Thyroid gland (tissue), 4 donors: Measurements from ENCODE around the gene TFPI. TPM values are rescaled to one million over a fixed set of nuclear protein-coding genes. Genes with fewer than 3 reads are reported as not detected.
A peak's percentile ranks its signal among the peaks of the same experiment; 100 is the strongest.

Experiments
- DNase-seq, 2 donors: peaks; one replicate each; pipeline ENCODE4 v3.0.0-alpha.2; 2019
- H3K27ac ChIP-seq, 3 donors: fragments of 200-600 bp; sonication (generic); 1 replicate in 2 of 3; 2 replicates in 1 of 3; pipeline ENCODE4 v1.5.1; 2016 to 2019; ENCODE audit warnings: mild to moderate bottlenecking in 1 of 3, moderate library complexity in 1 of 3
- H3K27me3 ChIP-seq: fragments of 200-600 bp; sonication (generic); one replicate; pipeline ENCODE4 v1.5.1; 2019
- H3K36me3 ChIP-seq, 2 donors: fragments of 200-600 bp; sonication (generic); one replicate each; pipeline ENCODE4 v1.5.1; 2016 to 2019
- H3K4me1 ChIP-seq, 2 donors: fragments of 200-600 bp; sonication (generic); one replicate each; pipeline ENCODE4 v1.5.1; 2017 to 2019
- H3K4me3 ChIP-seq, 3 donors: fragments of 200-600 bp; sonication (generic); replicated peaks in 1 of 3; 1 replicate in 2 of 3; 2 replicates in 1 of 3; pipeline ENCODE4 v1.5.1; 2016; ENCODE audit warnings: mild to moderate bottlenecking in 1 of 3
- H3K9me3 ChIP-seq: fragments of 200-600 bp; sonication (generic); one replicate; pipeline ENCODE4 v1.5.1; 2017
- CTCF ChIP-seq, 6 experiments: fragments of 200-600 bp in 3 of 6; fragments of 450-650 bp in 3 of 6; sonication (generic) in 3 of 6; IDR thresholded peaks; one replicate each; pipeline ENCODE4 v1.5.1; 2016 to 2019; ENCODE audit warnings: antibody characterized with exemption in 6 of 6, mild to moderate bottlenecking in 2 of 6, inconsistent platforms in 1 of 6, moderate library complexity in 1 of 6
- POLR2A ChIP-seq, 2 donors: fragments of 450-650 bp; IDR thresholded peaks; one replicate each; pipeline ENCODE4 v1.6.1; 2017; ENCODE audit warnings: antibody characterized with exemption in 2 of 2, mild to moderate bottlenecking in 2 of 2, moderate library complexity in 1 of 2
- WGBS, 2 donors: methylation state at CpG; one replicate each; pipeline ENCODE4 v1.1.5; 2017; 5-methylcytosine and 5-hydroxymethylcytosine counted together
- intact Hi-C: fragments of 100-400 bp; cut with DNase I; formaldehyde crosslinking; loops from one replicate; pipeline ENCODE4 v1.15.1; 2023
- total RNA-seq, 4 donors: library from RNA; depleted of rRNA; stranded (reverse); fragments of >200 nt; gene quantifications; one replicate each; pipeline ENCODE4 v1.2.3, GENCODE V29; 2016

Gene TFPI
- total RNA-seq, 4 donors from 2014 or later: 56.7 to 208 (median 144) TPM

- no peak overlapping the region for H3K27ac ChIP-seq
- H3K36me3 ChIP-seq: no peaks in the 10 kb centered on the region
- no peak for TF ChIP-seq CTCF (IDR thresholded peaks at IDR 0.05)
- no peak for TF ChIP-seq POLR2A (IDR thresholded peaks at IDR 0.05)
- no peak for DNase-seq
- intact Hi-C loops: loop anchor here (10.0 kb wide), 1 partner anchor 70 kb away; no protein-coding TSS in a partner anchor
- H3K4me1 ChIP-seq: no peaks in the 10 kb centered on the region
- H3K4me3 ChIP-seq: no peak overlapping the region
- no peaks in the 10 kb centered on the region for H3K9me3 ChIP-seq
- 65 to 69% methylated on average over 3 of the region's 3 CpGs for WGBS, 2 donors
- H3K27me3 ChIP-seq: no peaks in the 10 kb centered on the region
Observed at GRCh38 chr2:187505065-187505672, 49.1 kb downstream of the TFPI start.

- H3K9me3 ChIP-seq: no peaks in the 10 kb centered on the region
- peak overlapping the region in 1 of 3 donors; percentile 46 for H3K27ac ChIP-seq
- no peak for DNase-seq
- H3K4me1 ChIP-seq: no peaks in the 10 kb centered on the region
- no peaks in the 10 kb centered on the region for H3K27me3 ChIP-seq
- 20 to 22% methylated on average over 6 of the region's 6 CpGs for WGBS, 2 donors
- intact Hi-C loops: loop anchor here (10.0 kb wide), 1 partner anchor 70 kb away; no protein-coding TSS in a partner anchor
- TF ChIP-seq CTCF (IDR thresholded peaks at IDR 0.05): no peak
- no peak for TF ChIP-seq POLR2A (IDR thresholded peaks at IDR 0.05)
- no peak overlapping the region for H3K4me3 ChIP-seq
- H3K36me3 ChIP-seq: no peaks in the 10 kb centered on the region
Observed at GRCh38 chr2:187504312-187504921, 49.8 kb downstream of the TFPI start.

- no peaks in the 10 kb centered on the region for H3K27me3 ChIP-seq
- WGBS, 2 donors: 69 to 72% methylated on average over 2 of the region's 2 CpGs
- intact Hi-C loops: loop anchor here (10.0 kb wide), 1 partner anchor 71 kb away; no protein-coding TSS in a partner anchor
- no peaks in the 10 kb centered on the region for H3K36me3 ChIP-seq
- no peaks in the 10 kb centered on the region for H3K4me1 ChIP-seq
- peak overlapping the region in 1 of 3 donors; percentile 46 for H3K27ac ChIP-seq
- H3K4me3 ChIP-seq: no peak overlapping the region
- no peaks in the 10 kb centered on the region for H3K9me3 ChIP-seq
- TF ChIP-seq CTCF (IDR thresholded peaks at IDR 0.05) (no peak), POLR2A (IDR thresholded peaks at IDR 0.05) (no peak)
- DNase-seq: no peak
Observed at GRCh38 chr2:187503700-187504099, 50.5 kb downstream of the TFPI start.

- Histone ChIP-seq H3K27me3 (no peaks in the 10 kb centered on the region), H3K9me3 (no peaks in the 10 kb centered on the region), H3K36me3 (no peaks in the 10 kb centered on the region), H3K27ac (no peak overlapping the region), H3K4me1 (no peaks in the 10 kb centered on the region), H3K4me3 (no peak overlapping the region)
- DNase-seq: no peak
- intact Hi-C loops: loop anchor here (10.0 kb wide), 1 partner anchor 72 kb away; no protein-coding TSS in a partner anchor
- 69 to 72% methylated on average over 2 of the region's 2 CpGs for WGBS, 2 donors
- TF ChIP-seq CTCF (IDR thresholded peaks at IDR 0.05): no peak
- no peak for TF ChIP-seq POLR2A (IDR thresholded peaks at IDR 0.05)
Observed at GRCh38 chr2:187502467-187502866, 51.8 kb downstream of the TFPI start.
